A549 (cell line): ENCODE measurements around the gene CFAP91. TPM values are rescaled to one million over a fixed set of nuclear protein-coding genes. Genes with fewer than 3 reads are reported as not detected.

ENCODE experiments used
- ATAC-seq, 2 experiments: fragments of 200-7000 bp in 1 of 2; fragments of >200 bp in 1 of 2; cut with Nextera tagmentation in 1 of 2; cut with Tn5 transposase in 1 of 2; 3 replicates each; pipeline versions ENCODE4 v1.8.0 to v1.9.1; 2018 to 2020; ENCODE audit warnings: mild to moderate bottlenecking in 1 of 2, moderate library complexity in 1 of 2
- CTCF ChIA-PET: fragments of 300-600 bp; sonication (Branson Sonifier 250); formaldehyde crosslinking; extraction: SDS; loops from one replicate; lab custom pipeline; 2021; ENCODE audit warnings: antibody characterized with exemption, inconsistent platforms; lab: Yijun Ruan, JAX
- POLR2A ChIA-PET: fragments of 350-600 bp; formaldehyde crosslinking; extraction: SDS; loops from one replicate; lab custom pipeline; 2021; ENCODE audit warnings: antibody characterized with exemption, inconsistent platforms; lab: Yijun Ruan, JAX
- DNase-seq, 2 experiments: peaks; one replicate each; pipeline versions ENCODE4 v3.0.0 to v3.0.0-alpha.2; 2011 to 2016; ENCODE audit warnings: low read depth in 1 of 2, low spot score in 1 of 2
- FAIRE-seq: peaks from 2 replicates; lab custom pipeline; 2011; peaks lifted over from hg19 to GRCh38; lab: Jason Lieb, UNC
- H3K27ac ChIP-seq, 2 experiments: fragments of >200 bp; sonication (Bioruptor Twin); formaldehyde crosslinking; 3 replicates each; pipeline ENCODE4 v1.5.1; 2016 to 2017
- H3K4me1 ChIP-seq: fragments of >200 bp; sonication (Bioruptor Twin); formaldehyde crosslinking; 3 replicates; pipeline ENCODE4 v1.6.1; 2016
- H3K4me2 ChIP-seq: fragments of >200 bp; sonication (Bioruptor Twin); formaldehyde crosslinking; 3 replicates; pipeline ENCODE4 v1.6.1; 2016
- H3K4me3 ChIP-seq: fragments of >200 bp; sonication (Bioruptor Twin); formaldehyde crosslinking; 3 replicates; pipeline ENCODE4 v1.5.1; 2016
- H3K9me3 ChIP-seq: fragments of >200 bp; sonication (Bioruptor Twin); formaldehyde crosslinking; 3 replicates; pipeline ENCODE4 v1.6.1; 2016
- BCL3 ChIP-seq: fragments of >200 bp; sonication (Bioruptor Twin); formaldehyde crosslinking; IDR thresholded peaks from 3 replicates; pipeline ENCODE4 v1.6.1; 2016
- CTCF ChIP-seq: fragments of >200 bp; sonication (Bioruptor Twin); formaldehyde crosslinking; IDR thresholded peaks from 3 replicates; pipeline ENCODE4 v1.5.1; 2016
- E2F6 ChIP-seq: IDR thresholded peaks from 2 replicates; pipeline ENCODE4 v1.6.1; 2012; ENCODE audit warnings: low read depth, borderline replicate concordance
- EHF ChIP-seq: fragments of 250-450 bp; sonication (Bioruptor Pico); IDR thresholded peaks from 2 replicates; pipeline ENCODE4 v1.5.0; 2020; ENCODE audit warnings: mild to moderate bottlenecking
- ELK1 ChIP-seq: fragments of 150-350 bp; IDR thresholded peaks from 2 replicates; pipeline ENCODE4 v1.6.1; 2014; ENCODE audit warnings: low read depth, mild to moderate bottlenecking, low read length
- FOXS1 ChIP-seq: fragments of 250-450 bp; sonication (Bioruptor Pico); IDR thresholded peaks from 2 replicates; pipeline ENCODE4 v1.5.0; 2020; ENCODE audit warnings: mild to moderate bottlenecking, moderate library complexity
- GATA3 ChIP-seq: IDR thresholded peaks from 2 replicates; pipeline ENCODE4 v1.6.1; 2012; ENCODE audit warnings: borderline replicate concordance
- HDAC2 ChIP-seq: fragments of 200-600 bp; sonication (generic); IDR thresholded peaks from 2 replicates; pipeline ENCODE4 v1.6.1; 2016
- HEYL ChIP-seq: fragments of 250-450 bp; sonication (Bioruptor Pico); IDR thresholded peaks from 2 replicates; pipeline ENCODE4 v1.8.0; 2021; ENCODE audit warnings: mild to moderate bottlenecking, moderate library complexity
- JUNB ChIP-seq: fragments of >200 bp; sonication (Bioruptor Twin); formaldehyde crosslinking; IDR thresholded peaks from 2 replicates; pipeline ENCODE4 v1.6.1; 2016
- KDM5A ChIP-seq: fragments of 200-600 bp; sonication (generic); IDR thresholded peaks from 2 replicates; pipeline ENCODE4 v1.6.1; 2016; ENCODE audit warnings: antibody characterized with exemption, mild to moderate bottlenecking
- NFE2L2 ChIP-seq: fragments of 150-350 bp; conservative IDR thresholded peaks from 2 replicates; pipeline ENCODE4 v1.6.1; 2014; ENCODE audit warnings: low read length
- NPAS2 ChIP-seq: fragments of 250-450 bp; sonication (Bioruptor Pico); IDR thresholded peaks from 2 replicates; pipeline ENCODE4 v1.8.0; 2022; ENCODE audit warnings: mild to moderate bottlenecking, moderate library complexity, borderline replicate concordance
- PBX3 ChIP-seq: IDR thresholded peaks from 2 replicates; pipeline ENCODE4 v1.6.1; 2012
- POLR2AphosphoS2 ChIP-seq: conservative IDR thresholded peaks from 2 replicates; pipeline ENCODE4 v1.6.1; 2012; ENCODE audit warnings: low read length, improper control_type of control experiment, inconsistent platforms
- RARB ChIP-seq: fragments of 250-450 bp; sonication (Bioruptor Pico); IDR thresholded peaks from 2 replicates; pipeline ENCODE4 v1.8.0; 2021; ENCODE audit warnings: mild to moderate bottlenecking, moderate library complexity
- REST ChIP-seq: fragments of 200-600 bp; sonication (generic); IDR thresholded peaks from 2 replicates; pipeline ENCODE4 v1.6.1; 2016; ENCODE audit warnings: antibody characterized with exemption, mild to moderate bottlenecking, moderate library complexity
- SMC3 ChIP-seq: fragments of >200 bp; sonication (Bioruptor Twin); formaldehyde crosslinking; IDR thresholded peaks from 3 replicates; pipeline ENCODE4 v1.6.1; 2018; ENCODE audit warnings: inconsistent platforms
- TP53 ChIP-seq: fragments of 250-450 bp; sonication (Bioruptor Pico); IDR thresholded peaks from 2 replicates; pipeline ENCODE4 v1.5.0; 2021; ENCODE audit warnings: mild to moderate bottlenecking, moderate library complexity
- USF2 ChIP-seq: fragments of 450-650 bp; IDR thresholded peaks from 2 replicates; pipeline ENCODE4 v1.6.1; 2014; ENCODE audit warnings: antibody characterized with exemption
- ZSCAN20 ChIP-seq: fragments of 250-450 bp; sonication (Bioruptor Pico); IDR thresholded peaks from 2 replicates; pipeline ENCODE4 v1.8.0; 2022; ENCODE audit warnings: mild to moderate bottlenecking, moderate library complexity
- WGBS: methylation state at CpG from one replicate; pipeline ENCODE4 v1.1.6; 2017; ENCODE audit errors: missing lambda C conversion rate; 5-methylcytosine and 5-hydroxymethylcytosine counted together
- polyA plus RNA-seq, 4 experiments: library from polyadenylated mRNA; depleted of rRNA in 3 of 4; stranded (reverse); fragments of >200 nt; fragmentation: RNase III in 1 of 4; extraction: RNeasy Plus Mini Kit Qiagen cat#74134 plus additional on column Dnase treatment in 1 of 4; gene quantifications; 2 replicates in 3 of 4; 3 replicates in 1 of 4; pipeline ENCODE4 v1.2.3, GENCODE V29; 2011 to 2017

CFAP91 gene
- polyA plus RNA-seq, 2 of the 4 experiments (the other 2 are of a cell fraction): 0.41 to 1.1 TPM

GRCh38 chr3:119662604-119663373 lies 40.0 kb upstream of the CFAP91 start:
- Histone ChIP-seq H3K4me1 (peaks cover 8% of the 10 kb centered on the region), H3K4me2 (no peak overlapping the region), H3K27ac (no peak overlapping the region; a peak in 1 of 6 replicates), H3K4me3 (no peak overlapping the region), H3K9me3 (no peaks in the 10 kb centered on the region)
- POLR2A ChIA-PET: interaction anchor here (0.8 to 1.0 kb wide), 2 partner anchors 13 to 19 kb away, joined by 3 read pairs; no protein-coding TSS in a partner anchor
- CTCF ChIA-PET: interaction anchor here (1.0 to 1.3 kb wide), 3 partner anchors 18 to 162 kb away, joined by 3 to 4 read pairs (median 4); no protein-coding TSS in a partner anchor
- FAIRE-seq (no peak), ATAC-seq (no peak), DNase-seq (no peak)
- TF ChIP-seq NPAS2 (CRISPR knock-in tag) (no peak), FOXS1 (CRISPR knock-in tag) (no peak), HEYL (CRISPR knock-in tag) (no peak), REST (no peak), TP53 (CRISPR knock-in tag) (no peak), POLR2AphosphoS2 (no peak), SMC3 (no peak), NFE2L2 (no peak), EHF (CRISPR knock-in tag) (no peak), KDM5A (no peak)
- 61% methylated on average over 1 of the region's 1 CpG for WGBS

GRCh38 chr3:119663885-119664284 lies 38.9 kb upstream of the CFAP91 start:
- POLR2A ChIA-PET: interaction anchor here (0.6 to 0.8 kb wide), 2 partner anchors 21 to 686 kb away, joined by 3 to 4 read pairs; no protein-coding TSS in a partner anchor
- WGBS: 79% methylated on average over 2 of the region's 2 CpGs
- Histone ChIP-seq H3K4me3 (no peak overlapping the region), H3K4me1 (peaks cover 8% of the 10 kb centered on the region), H3K9me3 (no peaks in the 10 kb centered on the region), H3K27ac (no peak overlapping the region), H3K4me2 (no peak overlapping the region)
- CTCF ChIA-PET: interaction anchor here (1.9 kb wide), 1 partner anchor 18 kb away, joined by 10 read pairs; no protein-coding TSS in a partner anchor
- DNase-seq (no peak), ATAC-seq (no peak), FAIRE-seq (no peak)
- no peak for TF ChIP-seq TP53 (CRISPR knock-in tag)
- TF ChIP-seq JUNB: no peak
- TF ChIP-seq E2F6: no peak
- TF ChIP-seq CTCF: no peak
- TF ChIP-seq PBX3: no peak
- TF ChIP-seq ZSCAN20: no peak
- no peak for TF ChIP-seq RARB (CRISPR knock-in tag)
- TF ChIP-seq BCL3: no peak
- TF ChIP-seq GATA3: no peak
- no peak for TF ChIP-seq KDM5A
- TF ChIP-seq USF2: no peak
- TF ChIP-seq ELK1: no peak
- no peak for TF ChIP-seq HDAC2
